HepG2 (cell line): ENCODE measurements around the gene XXYLT1. TPM values are rescaled to one million over a fixed set of nuclear protein-coding genes. Genes with fewer than 3 reads are reported as not detected.
A peak's percentile ranks its signal among the peaks of the same experiment; 100 is the strongest.

Experiments
- ATF7 ChIP-seq, 2 experiments: fragments of 450-650 bp in 1 of 2; sonication (generic) in 1 of 2; formaldehyde crosslinking in 1 of 2; IDR thresholded peaks; 2 replicates each; pipeline versions ENCODE4 v1.4.0 to v1.6.1; 2016 to 2020; ENCODE audit warnings: antibody characterized with exemption in 1 of 2, mild to moderate bottlenecking in 1 of 2, missing genetic modification reagents in 1 of 2
- FOXK2 ChIP-seq: fragments of 450-650 bp; IDR thresholded peaks from 2 replicates; pipeline ENCODE4 v1.6.1; 2016
- HMGA1 ChIP-seq: sonication (generic); formaldehyde crosslinking; conservative IDR thresholded peaks from 2 replicates; pipeline ENCODE4 v1.4.0; 2020; ENCODE audit warnings: missing genetic modification reagents
- KDM6A ChIP-seq: IDR thresholded peaks from 2 replicates; pipeline ENCODE4 v1.6.1; 2016; ENCODE audit warnings: low read depth
- MAX ChIP-seq: IDR thresholded peaks from 2 replicates; pipeline ENCODE4 v1.6.1; 2012; ENCODE audit warnings: inconsistent platforms
- NFE2 ChIP-seq: sonication (generic); formaldehyde crosslinking; IDR thresholded peaks from 2 replicates; pipeline ENCODE4 v1.4.0; 2020; ENCODE audit warnings: missing genetic modification reagents
- NR1H2 ChIP-seq: sonication (generic); formaldehyde crosslinking; IDR thresholded peaks from 2 replicates; pipeline ENCODE4 v1.8.1; 2022; ENCODE audit warnings: low read depth, missing genetic modification reagents, borderline replicate concordance
- PAWR ChIP-seq: sonication (generic); formaldehyde crosslinking; IDR thresholded peaks from 2 replicates; pipeline ENCODE4 v1.4.0; 2020; ENCODE audit warnings: missing genetic modification reagents, mild to moderate bottlenecking, borderline replicate concordance
- PPARG ChIP-seq: conservative IDR thresholded peaks from 2 replicates; pipeline ENCODE4 v1.6.1; 2016; ENCODE audit warnings: missing biosample characterization, missing genetic modification reagents
- SIX4 ChIP-seq: sonication (generic); formaldehyde crosslinking; IDR thresholded peaks from 2 replicates; pipeline ENCODE4 v1.4.0; 2020; ENCODE audit warnings: missing genetic modification reagents
- SNAPC4 ChIP-seq: sonication (generic); formaldehyde crosslinking; IDR thresholded peaks from 2 replicates; pipeline ENCODE4 v1.4.0; 2020; ENCODE audit warnings: mild to moderate bottlenecking, missing genetic modification reagents
- TP53 ChIP-seq: sonication (generic); formaldehyde crosslinking; conservative IDR thresholded peaks from 2 replicates; pipeline ENCODE4 v1.4.0; 2020; ENCODE audit warnings: missing genetic modification reagents
- XBP1 ChIP-seq: sonication (generic); formaldehyde crosslinking; IDR thresholded peaks from 2 replicates; pipeline ENCODE4 v1.5.0; 2020; ENCODE audit warnings: missing genetic modification reagents
- ZMAT3 ChIP-seq: sonication (generic); formaldehyde crosslinking; conservative IDR thresholded peaks from 2 replicates; pipeline ENCODE4 v1.7.0; 2021; ENCODE audit warnings: missing genetic modification reagents
- ZNF282 ChIP-seq: fragments of 450-650 bp; IDR thresholded peaks from 2 replicates; pipeline ENCODE4 v1.6.1; 2018; ENCODE audit not compliant: partially characterized antibody
- ZNF3 ChIP-seq: IDR thresholded peaks from 2 replicates; pipeline ENCODE4 v1.7.0; 2017; ENCODE audit warnings: inconsistent platforms
- ZNF841 ChIP-seq: sonication (generic); formaldehyde crosslinking; IDR thresholded peaks from 2 replicates; pipeline ENCODE4 v1.8.1; 2023; ENCODE audit warnings: missing genetic modification reagents, borderline replicate concordance
- ZNF878 ChIP-seq: sonication (generic); formaldehyde crosslinking; IDR thresholded peaks from 2 replicates; pipeline ENCODE4 v1.8.1; 2023; ENCODE audit warnings: mild to moderate bottlenecking, missing genetic modification reagents, moderate library complexity
- polyA plus RNA-seq, 8 experiments: library from polyadenylated mRNA; depleted of rRNA in 3 of 8; stranded (reverse) in 7 of 8; unstranded in 1 of 8; fragments of >200 nt; fragmentation: Illumina TruSeq in 4 of 8; extraction: Trizol in 4 of 8; gene quantifications; 2 replicates each; pipeline versions ENCODE4 v1.2.1 to v1.2.3, GENCODE V29; 2011 to 2016; ENCODE audit warnings: low read depth in 4 of 8, missing spikeins in 1 of 8, mixed read lengths in 1 of 8; ENCODE audit not compliant: insufficient read depth in 1 of 8
- total RNA-seq, 5 experiments: library from RNA; depleted of rRNA; stranded (reverse); fragments of >200 nt; fragmentation: Illumina TruSeq; extraction: Trizol; gene quantifications; 2 replicates each; pipeline ENCODE4 v1.2.3, GENCODE V29; 2016; ENCODE audit warnings: low read depth in 1 of 5
- TF ChIP-seq, protein P1 (sequence below): sonication (generic); formaldehyde crosslinking; IDR thresholded peaks from 2 replicates; pipeline ENCODE4 v1.4.0; 2020; ENCODE audit warnings: missing genetic modification reagents
- TF ChIP-seq, protein P2 (sequence below): sonication (generic); formaldehyde crosslinking; IDR thresholded peaks from 2 replicates; pipeline ENCODE4 v1.5.0; 2020; ENCODE audit warnings: missing genetic modification reagents, mild to moderate bottlenecking, borderline replicate concordance

Gene XXYLT1
- total and polyA plus RNA-seq, 2 of the 13 experiments (the other 11 are each of a cell fraction or from before 2014, with no cell fraction given) = 17.7 to 19.0 TPM

GRCh38 chr3:195271410-195272243 is 668 bp upstream of the XXYLT1 start (continued):
- TF ChIP-seq ATF7 (IDR thresholded peaks at IDR 0.05) (no peak), ATF7 (CRISPR knock-in tag; IDR thresholded peaks at IDR 0.05) (no peak), MAX (peak; percentile 55), SIX4 (CRISPR knock-in tag) (no peak), ZNF841 (CRISPR knock-in tag) (no peak), ZNF3 (CRISPR knock-in tag) (no peak), KDM6A (no peak), NR1H2 (CRISPR knock-in tag) (no peak), XBP1 (CRISPR knock-in tag) (no peak), SNAPC4 (CRISPR knock-in tag) (peak; percentile 41; the same call in 1 of the 2 replicates), PAWR (CRISPR knock-in tag) (no peak), HMGA1 (CRISPR knock-in tag) (no peak), FOXK2 (no peak), NFE2 (CRISPR knock-in tag) (no peak), TP53 (CRISPR knock-in tag) (no peak), ZNF878 (CRISPR knock-in tag) (peak; percentile 35; the same call in 1 of the 2 replicates), PPARG (CRISPR knock-in tag) (no peak; the same call in 1 of the 2 replicates), ZNF282 (no peak), ZMAT3 (CRISPR knock-in tag) (no peak)
- TF ChIP-seq, protein P1, sequence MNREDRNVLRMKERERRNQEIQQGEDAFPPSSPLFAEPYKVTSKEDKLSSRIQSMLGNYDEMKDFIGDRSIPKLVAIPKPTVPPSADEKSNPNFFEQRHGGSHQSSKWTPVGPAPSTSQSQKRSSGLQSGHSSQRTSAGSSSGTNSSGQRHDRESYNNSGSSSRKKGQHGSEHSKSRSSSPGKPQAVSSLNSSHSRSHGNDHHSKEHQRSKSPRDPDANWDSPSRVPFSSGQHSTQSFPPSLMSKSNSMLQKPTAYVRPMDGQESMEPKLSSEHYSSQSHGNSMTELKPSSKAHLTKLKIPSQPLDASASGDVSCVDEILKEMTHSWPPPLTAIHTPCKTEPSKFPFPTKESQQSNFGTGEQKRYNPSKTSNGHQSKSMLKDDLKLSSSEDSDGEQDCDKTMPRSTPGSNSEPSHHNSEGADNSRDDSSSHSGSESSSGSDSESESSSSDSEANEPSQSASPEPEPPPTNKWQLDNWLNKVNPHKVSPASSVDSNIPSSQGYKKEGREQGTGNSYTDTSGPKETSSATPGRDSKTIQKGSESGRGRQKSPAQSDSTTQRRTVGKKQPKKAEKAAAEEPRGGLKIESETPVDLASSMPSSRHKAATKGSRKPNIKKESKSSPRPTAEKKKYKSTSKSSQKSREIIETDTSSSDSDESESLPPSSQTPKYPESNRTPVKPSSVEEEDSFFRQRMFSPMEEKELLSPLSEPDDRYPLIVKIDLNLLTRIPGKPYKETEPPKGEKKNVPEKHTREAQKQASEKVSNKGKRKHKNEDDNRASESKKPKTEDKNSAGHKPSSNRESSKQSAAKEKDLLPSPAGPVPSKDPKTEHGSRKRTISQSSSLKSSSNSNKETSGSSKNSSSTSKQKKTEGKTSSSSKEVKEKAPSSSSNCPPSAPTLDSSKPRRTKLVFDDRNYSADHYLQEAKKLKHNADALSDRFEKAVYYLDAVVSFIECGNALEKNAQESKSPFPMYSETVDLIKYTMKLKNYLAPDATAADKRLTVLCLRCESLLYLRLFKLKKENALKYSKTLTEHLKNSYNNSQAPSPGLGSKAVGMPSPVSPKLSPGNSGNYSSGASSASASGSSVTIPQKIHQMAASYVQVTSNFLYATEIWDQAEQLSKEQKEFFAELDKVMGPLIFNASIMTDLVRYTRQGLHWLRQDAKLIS = no peak; the same call in 1 of the 2 replicates
- TF ChIP-seq, protein P2, sequence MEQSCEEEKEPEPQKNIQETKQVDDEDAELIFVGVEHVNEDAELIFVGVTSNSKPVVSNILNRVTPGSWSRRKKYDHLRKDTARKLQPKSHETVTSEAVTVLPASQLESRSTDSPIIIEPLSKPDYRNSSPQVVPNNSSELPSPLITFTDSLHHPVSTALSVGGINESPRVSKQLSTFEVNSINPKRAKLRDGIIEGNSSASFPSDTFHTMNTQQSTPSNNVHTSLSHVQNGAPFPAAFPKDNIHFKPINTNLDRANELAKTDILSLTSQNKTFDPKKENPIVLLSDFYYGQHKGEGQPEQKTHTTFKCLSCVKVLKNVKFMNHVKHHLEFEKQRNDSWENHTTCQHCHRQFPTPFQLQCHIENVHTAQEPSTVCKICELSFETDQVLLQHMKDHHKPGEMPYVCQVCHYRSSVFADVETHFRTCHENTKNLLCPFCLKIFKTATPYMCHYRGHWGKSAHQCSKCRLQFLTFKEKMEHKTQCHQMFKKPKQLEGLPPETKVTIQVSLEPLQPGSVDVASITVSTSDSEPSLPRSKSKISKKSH (CRISPR knock-in tag) = peak; percentile 44; the same call in 1 of the 2 replicates
